Vagina (tissue), 2 donors: Measurements from ENCODE around the gene PCNX2.

ENCODE experiments used
- POLR2A ChIP-seq, 2 donors: fragments of 450-650 bp; IDR thresholded peaks; one replicate each; pipeline ENCODE4 v1.6.1; 2017; ENCODE audit warnings: antibody characterized with exemption in 2 of 2, mild to moderate bottlenecking in 2 of 2, moderate library complexity in 2 of 2
- POLR2AphosphoS5 ChIP-seq, 2 donors: sonication (generic); formaldehyde crosslinking; IDR thresholded peaks; one replicate each; pipeline ENCODE4 v1.9.0; 2017; ENCODE audit warnings: antibody characterized with exemption in 2 of 2, mild to moderate bottlenecking in 2 of 2, low read depth in 1 of 2; ENCODE audit not compliant: insufficient read depth in 1 of 2
- TF ChIP-seq, protein P1 (sequence below), 3 experiments: fragments of 450-650 bp in 2 of 3; fragments of 200-600 bp in 1 of 3; sonication (generic) in 1 of 3; IDR thresholded peaks; one replicate each; pipeline ENCODE4 v1.5.1; 2017 to 2019; ENCODE audit warnings: antibody characterized with exemption in 3 of 3, mild to moderate bottlenecking in 2 of 3, moderate library complexity in 2 of 3

DNA sequence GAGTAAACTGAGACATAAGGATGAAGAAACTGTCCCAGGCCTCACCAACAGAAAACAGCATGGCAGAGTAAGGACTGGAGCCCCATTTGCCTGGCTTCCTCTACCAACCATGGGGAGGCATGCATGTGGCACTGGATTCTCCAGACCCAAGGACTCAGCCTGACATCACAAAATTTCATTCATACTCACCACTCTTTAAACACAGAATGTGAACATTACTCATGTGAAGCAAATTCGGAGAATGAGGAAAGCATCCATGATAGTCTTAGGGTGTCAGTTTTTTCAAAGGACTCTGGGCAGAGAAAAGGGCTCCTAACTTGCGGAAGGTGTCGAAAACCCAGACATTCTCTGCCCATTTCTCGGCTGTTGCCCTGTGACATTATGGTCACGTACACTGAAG, 83.9 kb downstream of the PCNX2 start:
- TF ChIP-seq, protein P1, sequence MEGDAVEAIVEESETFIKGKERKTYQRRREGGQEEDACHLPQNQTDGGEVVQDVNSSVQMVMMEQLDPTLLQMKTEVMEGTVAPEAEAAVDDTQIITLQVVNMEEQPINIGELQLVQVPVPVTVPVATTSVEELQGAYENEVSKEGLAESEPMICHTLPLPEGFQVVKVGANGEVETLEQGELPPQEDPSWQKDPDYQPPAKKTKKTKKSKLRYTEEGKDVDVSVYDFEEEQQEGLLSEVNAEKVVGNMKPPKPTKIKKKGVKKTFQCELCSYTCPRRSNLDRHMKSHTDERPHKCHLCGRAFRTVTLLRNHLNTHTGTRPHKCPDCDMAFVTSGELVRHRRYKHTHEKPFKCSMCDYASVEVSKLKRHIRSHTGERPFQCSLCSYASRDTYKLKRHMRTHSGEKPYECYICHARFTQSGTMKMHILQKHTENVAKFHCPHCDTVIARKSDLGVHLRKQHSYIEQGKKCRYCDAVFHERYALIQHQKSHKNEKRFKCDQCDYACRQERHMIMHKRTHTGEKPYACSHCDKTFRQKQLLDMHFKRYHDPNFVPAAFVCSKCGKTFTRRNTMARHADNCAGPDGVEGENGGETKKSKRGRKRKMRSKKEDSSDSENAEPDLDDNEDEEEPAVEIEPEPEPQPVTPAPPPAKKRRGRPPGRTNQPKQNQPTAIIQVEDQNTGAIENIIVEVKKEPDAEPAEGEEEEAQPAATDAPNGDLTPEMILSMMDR (IDR thresholded peaks at IDR 0.05): no peak
- TF ChIP-seq POLR2A (IDR thresholded peaks at IDR 0.05) (no peak), POLR2AphosphoS5 (IDR thresholded peaks at IDR 0.05; ENCODE audit: insufficient read depth in 1 of 2, low read depth in 1 of 2) (no peak)
